EH (cell line): ENCODE measurements around the gene BRD8.

ENCODE experiments used
- DNase-seq: peaks from one replicate; pipeline ENCODE4 v3.0.0-alpha.2; 2015; ENCODE audit warnings: low read depth

BRD8 gene

DNA sequence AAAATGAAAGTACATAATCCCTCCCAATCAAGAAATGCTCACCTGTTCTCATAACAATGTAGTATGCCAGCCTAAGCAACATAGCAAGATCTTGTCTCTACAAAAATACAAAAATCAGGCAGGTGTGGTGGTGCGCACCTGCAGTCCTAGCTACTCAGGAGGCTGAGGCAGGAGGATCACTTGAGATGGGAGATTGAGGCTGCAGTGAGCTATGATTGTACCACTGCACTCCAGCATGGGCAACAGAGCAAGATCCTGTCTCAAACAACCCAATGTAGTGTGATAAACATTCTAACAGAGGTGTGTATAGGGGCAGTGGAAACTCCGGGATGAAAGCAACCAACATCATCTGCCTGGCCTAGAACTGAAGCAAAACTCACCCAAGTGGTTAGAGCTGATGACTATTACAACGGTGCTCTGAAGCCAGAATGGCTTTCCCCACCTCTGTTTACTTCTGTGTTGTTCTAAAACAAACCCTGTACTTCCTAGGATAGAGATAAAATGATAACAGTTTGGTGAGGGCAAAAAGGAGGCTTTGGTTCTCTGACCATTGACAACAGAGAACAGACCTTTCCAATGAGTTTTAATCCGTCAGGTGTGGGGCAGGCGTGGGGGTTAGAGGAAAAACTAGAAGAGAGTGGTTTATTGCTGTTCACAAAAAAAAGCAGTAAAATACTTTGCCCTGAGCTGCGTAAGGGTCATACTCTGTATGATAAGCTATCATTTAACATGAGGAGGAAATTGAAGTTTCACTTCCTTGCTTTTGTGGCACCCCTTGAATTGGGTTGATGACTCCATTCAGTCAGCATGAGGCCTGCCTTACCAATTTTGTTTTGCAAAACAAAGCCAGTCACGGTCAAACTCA is 75.7 kb downstream of the BRD8 start:
- no peak for DNase-seq

DNA sequence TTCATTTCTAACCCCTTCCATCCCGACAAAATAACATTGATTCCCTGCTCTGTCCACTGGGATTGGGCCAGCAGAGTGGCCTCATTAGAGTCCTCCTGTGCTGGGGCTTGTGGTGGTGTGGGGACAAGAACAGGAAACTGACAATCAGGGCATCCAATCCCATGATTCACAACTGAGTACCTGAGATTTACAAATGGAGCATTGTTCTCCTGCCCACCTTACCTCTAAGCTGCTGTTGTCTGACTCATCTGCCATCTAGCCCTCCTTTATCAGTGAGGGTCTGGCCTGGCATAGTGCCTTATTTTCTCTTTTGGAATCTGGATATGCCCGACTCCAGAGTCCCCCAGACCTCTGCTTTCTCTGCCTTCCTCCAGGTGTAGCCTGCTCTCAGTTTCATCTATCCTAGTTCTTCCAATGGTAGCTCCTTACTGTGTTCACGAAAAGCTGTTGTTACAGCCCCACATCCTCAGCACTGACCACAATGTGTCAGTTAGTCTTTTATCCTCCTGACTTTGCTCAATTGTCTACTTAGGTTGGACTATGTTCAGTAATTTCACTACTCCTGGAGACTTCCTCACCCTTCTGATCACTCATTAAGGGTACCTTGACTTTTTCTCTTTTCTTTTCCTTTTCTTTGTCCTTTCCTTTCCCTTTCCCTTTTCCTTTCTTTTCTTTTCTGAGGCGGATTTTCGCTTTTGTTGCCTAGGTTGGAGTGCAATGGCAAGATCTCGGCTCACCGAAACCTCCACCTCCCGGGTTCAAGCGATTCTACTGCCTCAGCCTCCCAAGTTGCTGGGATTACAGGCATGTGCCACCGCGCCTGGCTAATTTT is 81.2 kb downstream of the BRD8 start:
- no peak for DNase-seq

DNA sequence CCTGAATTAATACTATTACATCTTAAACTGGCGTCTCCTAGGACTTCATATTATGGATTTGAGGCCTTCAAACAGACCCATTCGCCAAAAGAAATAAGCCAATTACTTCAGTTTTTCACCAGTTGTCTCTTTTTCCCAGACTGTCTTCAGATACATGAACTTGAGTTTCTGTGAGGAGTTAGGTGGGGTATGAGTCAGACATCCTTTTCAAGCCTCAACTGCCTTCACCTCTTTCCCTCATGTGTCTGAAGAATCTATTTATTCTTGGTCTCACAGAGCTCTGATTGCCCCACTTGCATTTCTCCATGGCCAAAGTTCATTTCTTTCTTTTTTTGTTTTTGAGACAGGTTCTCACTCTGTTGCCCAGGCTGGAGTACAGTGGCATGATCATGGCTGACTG is 82.1 kb downstream of the BRD8 start:
- no peak for DNase-seq

DNA sequence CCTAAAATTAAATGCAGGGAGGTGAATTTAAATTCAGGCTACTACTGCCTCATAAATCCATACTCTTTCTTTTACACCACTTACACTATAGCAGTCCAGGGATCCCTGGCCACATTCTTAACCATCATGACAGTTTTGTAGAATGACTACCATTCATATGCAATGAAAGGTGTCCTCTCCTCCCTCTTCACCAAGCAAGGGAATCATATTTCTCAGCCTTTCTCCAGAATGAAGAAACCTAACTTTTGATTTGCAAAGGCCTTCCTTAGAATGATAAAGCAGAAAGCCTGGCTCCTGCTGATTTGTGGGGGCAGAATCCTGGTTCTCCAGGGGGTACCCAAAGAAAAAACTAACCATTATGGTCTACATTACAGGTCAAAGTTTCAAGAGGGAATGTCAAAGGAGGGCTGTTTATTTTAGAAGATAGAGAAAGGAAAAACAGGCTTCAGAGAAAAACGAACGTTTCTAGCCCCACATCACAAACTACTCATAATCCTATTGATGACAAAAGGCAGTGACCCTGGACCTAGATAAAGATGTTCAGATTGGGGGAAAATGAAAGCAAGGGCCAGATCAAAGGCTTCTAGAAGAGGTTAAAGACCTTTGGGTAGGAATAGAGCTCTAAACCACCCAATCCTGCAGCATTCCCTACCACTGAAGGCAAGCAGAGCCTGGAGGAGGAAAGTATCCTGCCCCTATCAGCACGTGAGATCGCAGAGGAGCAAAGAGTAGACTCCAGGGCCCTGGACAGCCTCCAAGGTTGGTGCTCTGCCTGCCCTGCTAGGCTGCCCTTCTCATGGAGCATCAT is 83.1 kb downstream of the BRD8 start:
- DNase-seq, result no peak

DNA sequence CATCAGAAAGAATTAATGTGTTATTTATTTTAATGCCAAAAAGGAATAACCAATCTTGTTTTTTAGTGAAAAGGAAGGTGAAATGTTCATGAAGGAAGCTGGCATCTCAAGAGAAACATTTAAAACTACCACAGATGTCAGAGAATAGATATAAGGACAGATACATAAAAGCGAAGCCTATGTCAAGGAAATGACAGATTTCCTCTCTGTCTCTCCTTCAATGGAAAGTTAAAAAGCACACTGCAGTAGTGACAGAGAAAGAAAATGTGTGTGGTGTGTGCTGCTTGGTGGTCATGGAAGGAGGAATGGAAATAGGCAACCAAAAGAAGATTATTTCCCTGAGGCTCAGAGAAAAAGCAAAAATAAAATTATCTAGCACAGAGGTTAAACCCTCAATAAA is 85.4 kb downstream of the BRD8 start:
- no peak for DNase-seq

DNA sequence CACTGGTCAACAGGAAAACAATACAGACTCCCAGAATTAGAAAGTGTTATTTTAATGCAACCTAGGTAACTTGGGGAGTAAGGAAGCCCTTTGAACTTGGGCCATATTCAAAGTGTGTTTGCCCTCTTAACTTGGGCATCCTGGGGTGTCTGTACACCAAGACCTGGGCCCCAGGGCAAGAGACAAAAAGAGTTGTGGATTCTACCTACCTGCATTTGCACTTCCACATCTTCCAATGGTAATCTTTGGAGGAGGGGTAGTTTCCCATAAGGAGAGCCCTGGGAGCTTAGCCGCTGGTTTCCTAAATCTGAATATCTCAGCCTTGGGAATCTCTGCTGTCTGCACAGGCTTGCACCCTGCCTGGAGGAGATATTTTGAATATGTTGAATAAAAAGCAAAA is 86.1 kb downstream of the BRD8 start:
- no peak for DNase-seq

DNA sequence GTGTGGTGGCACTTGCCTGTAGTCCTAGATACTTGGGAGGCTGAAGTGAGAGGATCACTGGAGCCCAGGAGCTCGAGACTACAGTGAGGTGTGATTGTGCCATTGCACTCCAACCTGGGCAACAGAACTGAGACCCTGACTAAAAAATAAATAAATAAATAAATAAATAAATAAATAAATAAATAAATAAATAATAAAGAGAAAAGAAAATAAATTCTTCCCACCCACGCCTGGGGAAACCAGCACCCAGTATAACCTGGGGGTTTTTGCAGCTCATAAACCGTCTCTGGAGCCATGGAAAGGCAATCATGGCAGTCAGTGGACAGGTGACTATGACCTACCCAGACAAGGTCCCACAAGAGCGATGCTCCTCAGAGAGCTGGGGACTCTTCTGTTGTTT is 86.7 kb downstream of the BRD8 start:
- no peak for DNase-seq
